Neural cell (in vitro differentiated cells): ENCODE measurements around the gene EP400. TPM values are rescaled to one million over a fixed set of nuclear protein-coding genes. Genes with fewer than 3 reads are reported as not detected.

ENCODE experiments used
- H2AFZ ChIP-seq: fragments of 200-600, 300-800 bp; sonication (generic), shearing (Covaris generic); 2 replicates; pipeline ENCODE4 v1.6.0; 2014; ENCODE audit warnings: low read depth, mild to moderate bottlenecking, antibody characterized with exemption, low read length, moderate library complexity
- H3F3A ChIP-seq: fragments of 200-600 bp; shearing (Covaris generic); 2 replicates; pipeline ENCODE4 v1.6.1; 2016; ENCODE audit warnings: mild to moderate bottlenecking, moderate library complexity, mixed read lengths, antibody characterized with exemption, low read length; ENCODE audit not compliant: insufficient read depth, poor library complexity, severe bottlenecking
- H3K27ac ChIP-seq: fragments of 200-600, 300-800 bp; sonication (generic), shearing (Covaris generic); 2 replicates; pipeline ENCODE4 v1.5.1; 2014; ENCODE audit warnings: mild to moderate bottlenecking, low read length, moderate library complexity
- H3K27me3 ChIP-seq: fragments of 300-800, 200-600 bp; sonication (generic), shearing (Covaris generic); 2 replicates; pipeline ENCODE4 v1.6.0; 2014; ENCODE audit warnings: mild to moderate bottlenecking, low read depth, low read length, moderate library complexity; ENCODE audit not compliant: insufficient read depth
- H3K36me3 ChIP-seq: fragments of 300-800, 200-600 bp; sonication (generic), shearing (Covaris generic); 2 replicates; pipeline ENCODE4 v1.5.1; 2014; ENCODE audit warnings: mild to moderate bottlenecking, antibody characterized with exemption, low read length, moderate library complexity; ENCODE audit not compliant: insufficient read depth
- H3K4me2 ChIP-seq: fragments of 300-800, 200-600 bp; sonication (generic), shearing (Covaris generic); 2 replicates; pipeline ENCODE4 v1.6.0; 2014; ENCODE audit warnings: mild to moderate bottlenecking, low read length
- H3K4me3 ChIP-seq: fragments of 300-800, 200-600 bp; sonication (generic), shearing (Covaris generic); 2 replicates; pipeline ENCODE4 v1.5.1; 2014; ENCODE audit warnings: mild to moderate bottlenecking, low read length, moderate library complexity
- H3K79me2 ChIP-seq: fragments of 200-600 bp; shearing (Covaris generic); replicated peaks from 2 replicates; pipeline ENCODE4 v1.6.0; 2014; ENCODE audit warnings: mild to moderate bottlenecking, low read length, moderate library complexity; ENCODE audit not compliant: insufficient read depth
- H3K9ac ChIP-seq: fragments of 300-800, 200-600 bp; sonication (generic), shearing (Covaris generic); 2 replicates; pipeline ENCODE4 v1.6.1; 2016; ENCODE audit warnings: mild to moderate bottlenecking, low read length, mixed read lengths
- H3K9me2 ChIP-seq: fragments of 200-600 bp; shearing (Covaris generic); 2 replicates; pipeline ENCODE4 v1.6.1; 2016; ENCODE audit warnings: mild to moderate bottlenecking, low read length, mixed read lengths; ENCODE audit not compliant: insufficient read depth
- H3K9me3 ChIP-seq: fragments of 200-600, 300-800 bp; sonication (generic), shearing (Covaris generic); 2 replicates; pipeline ENCODE4 v1.6.1; 2016; ENCODE audit warnings: mild to moderate bottlenecking, mixed run types, low read length, moderate library complexity, mixed read lengths
- H4K20me1 ChIP-seq: fragments of 200-600 bp; shearing (Covaris generic); 2 replicates; pipeline ENCODE4 v1.6.1; 2016; ENCODE audit warnings: mild to moderate bottlenecking, mixed run types; ENCODE audit not compliant: insufficient read depth
- CTCF ChIP-seq: fragments of 450-650 bp; IDR thresholded peaks from 2 replicates; pipeline ENCODE4 v1.5.1; 2014; ENCODE audit warnings: antibody characterized with exemption, mild to moderate bottlenecking, moderate library complexity; ENCODE audit not compliant: poor library complexity, severe bottlenecking
- EP300 ChIP-seq: fragments of 450-650 bp; conservative IDR thresholded peaks from 2 replicates; pipeline ENCODE4 v1.6.1; 2014; ENCODE audit warnings: antibody characterized with exemption, mild to moderate bottlenecking, moderate library complexity; ENCODE audit not compliant: poor library complexity, severe bottlenecking
- EZH2 ChIP-seq: fragments of 200-600, 300-800 bp; shearing (Covaris generic), sonication (generic); IDR thresholded peaks from 2 replicates; pipeline ENCODE4 v1.6.1; 2014; ENCODE audit warnings: antibody characterized with exemption, low read length, borderline replicate concordance, mild to moderate bottlenecking; ENCODE audit not compliant: insufficient read depth, poor library complexity, severe bottlenecking
- MXI1 ChIP-seq: fragments of 450-650 bp; conservative IDR thresholded peaks from 2 replicates; pipeline ENCODE4 v1.6.1; 2014; ENCODE audit warnings: antibody characterized with exemption, mild to moderate bottlenecking; ENCODE audit not compliant: poor library complexity, severe bottlenecking
- POLR2AphosphoS5 ChIP-seq: IDR thresholded peaks from 2 replicates; pipeline ENCODE4 v1.6.1; 2012
- RAD21 ChIP-seq: fragments of 450-650 bp; conservative IDR thresholded peaks from 2 replicates; pipeline ENCODE4 v1.6.1; 2014; ENCODE audit warnings: antibody characterized with exemption, mild to moderate bottlenecking, moderate library complexity
- REST ChIP-seq: IDR thresholded peaks from 2 replicates; pipeline ENCODE4 v1.6.1; 2012; ENCODE audit warnings: borderline replicate concordance
- SMC3 ChIP-seq: fragments of 450-650 bp; conservative IDR thresholded peaks from 2 replicates; pipeline ENCODE4 v1.6.1; 2014; ENCODE audit warnings: antibody characterized with exemption, mild to moderate bottlenecking, moderate library complexity; ENCODE audit not compliant: poor library complexity
- TAF1 ChIP-seq: IDR thresholded peaks from 2 replicates; pipeline ENCODE4 v1.6.1; 2012; ENCODE audit warnings: low read depth
- polyA plus RNA-seq: library from polyadenylated mRNA; depleted of rRNA; stranded (reverse); fragments of >200 nt; gene quantifications from 2 replicates; pipeline ENCODE4 v1.2.3, GENCODE V29; 2014

EP400 gene
- polyA plus RNA-seq, 1 donor from 2014 or later, result 19.4 TPM

DNA sequence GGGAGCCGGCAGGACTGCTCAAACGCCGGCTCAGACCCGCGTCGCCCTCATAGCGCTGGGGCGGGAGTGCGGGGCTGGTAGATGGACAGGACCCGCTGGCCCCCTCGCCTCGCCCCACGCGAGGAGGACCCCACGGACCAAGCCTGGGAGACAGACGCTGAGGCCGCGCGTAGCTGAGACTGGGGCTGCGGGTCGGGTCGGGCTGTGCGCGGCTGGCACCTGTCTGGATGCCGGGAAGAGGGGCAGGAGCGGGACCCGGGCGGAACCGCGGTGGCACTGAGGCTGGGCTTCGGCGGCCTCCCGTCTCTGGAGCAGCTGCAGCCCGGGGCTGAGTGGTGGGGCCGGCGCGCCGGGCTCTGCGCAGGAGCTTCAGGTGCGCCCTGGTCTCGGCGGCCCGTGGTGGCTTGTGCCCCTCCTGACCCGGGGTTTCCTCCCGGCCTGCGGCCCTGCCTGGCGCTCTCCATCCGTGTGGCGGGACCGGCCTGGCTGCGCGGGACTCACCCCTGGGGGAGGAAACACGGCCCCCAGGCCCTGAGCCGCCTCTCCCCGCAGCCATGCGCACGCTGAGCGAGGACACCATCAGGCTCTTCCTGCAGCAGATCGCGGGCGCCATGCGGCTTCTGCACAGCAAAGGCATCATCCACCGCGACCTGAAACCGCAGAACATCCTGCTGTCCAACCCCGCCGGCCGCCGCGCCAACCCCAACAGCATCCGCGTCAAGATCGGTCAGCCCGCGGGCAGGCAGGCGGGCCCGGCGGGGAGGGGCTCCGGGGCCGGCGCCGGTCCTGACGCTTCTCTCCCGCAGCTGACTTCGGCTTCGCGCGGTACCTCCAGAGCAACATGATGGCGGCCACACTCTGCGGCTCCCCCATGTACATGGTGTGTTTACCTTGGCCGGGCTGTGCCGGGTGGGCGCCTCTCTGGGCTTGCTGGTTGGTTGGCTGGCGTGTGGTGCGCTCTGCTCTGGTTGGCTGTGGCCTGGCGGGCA, 41.4 kb upstream of the EP400 start:
- Histone ChIP-seq H3K4me3 (no peak overlapping the region), H3K9me2 (no peaks in the 10 kb centered on the region), H3K36me3 (no peaks in the 10 kb centered on the region), H3K27ac (no peak overlapping the region), H3F3A (no peaks in the 10 kb centered on the region), H4K20me1 (peaks cover 9% of the 10 kb centered on the region), H2AFZ (no peak overlapping the region), H3K9me3 (no peaks in the 10 kb centered on the region), H3K79me2 (peaks cover 12% of the 10 kb centered on the region), H3K4me2 (no peak overlapping the region), H3K9ac (no peak overlapping the region), H3K27me3 (no peaks in the 10 kb centered on the region)
- TF ChIP-seq SMC3 (no peak), EP300 (no peak), RAD21 (no peak), POLR2AphosphoS5 (no peak), EZH2 (no peak), REST (no peak), MXI1 (no peak), TAF1 (no peak)

- Histone ChIP-seq H2AFZ (no peak overlapping the region), H3K36me3 (no peaks in the 10 kb centered on the region), H3F3A (no peaks in the 10 kb centered on the region), H3K9me3 (no peaks in the 10 kb centered on the region), H3K27ac (no peak overlapping the region), H3K4me2 (no peak overlapping the region), H3K9me2 (no peaks in the 10 kb centered on the region), H4K20me1 (peaks cover 6% of the 10 kb centered on the region), H3K4me3 (no peak overlapping the region), H3K27me3 (no peaks in the 10 kb centered on the region), H3K79me2 (peaks cover 5% of the 10 kb centered on the region), H3K9ac (no peak overlapping the region)
- no peak for TF ChIP-seq SMC3
- no peak for TF ChIP-seq REST
- no peak for TF ChIP-seq POLR2AphosphoS5
- TF ChIP-seq MXI1, result no peak
- no peak for TF ChIP-seq EP300
- TF ChIP-seq EZH2, result no peak
- TF ChIP-seq CTCF, result no peak
- TF ChIP-seq TAF1, result no peak
- TF ChIP-seq RAD21, result no peak
These were observed 40.5 kb upstream of the EP400 start for GRCh38 chr12:131909081-131909751.
